Tibial nerve (tissue), 4 donors: ENCODE data around the gene GRM7. TPM values are rescaled to one million over a fixed set of nuclear protein-coding genes. Genes with fewer than 3 reads are reported as not detected.

ENCODE experiments used
- DNase-seq, 2 donors: peaks; one replicate each; pipeline ENCODE4 v3.0.0-alpha.2; 2019; ENCODE audit warnings: low spot score in 2 of 2
- H3K27ac ChIP-seq, 4 donors: fragments of 200-600 bp; sonication (generic) in 3 of 4; one replicate each; pipeline ENCODE4 v1.5.1; 2017 to 2019; ENCODE audit warnings: mild to moderate bottlenecking in 1 of 4
- H3K27me3 ChIP-seq, 2 donors: fragments of 200-600 bp; sonication (generic) in 1 of 2; one replicate each; pipeline versions ENCODE4 v1.5.1 to v1.6.0; 2017 to 2019
- H3K36me3 ChIP-seq, 3 donors: fragments of 200-600 bp; sonication (generic); one replicate each; pipeline ENCODE4 v1.5.1; 2018 to 2019
- H3K4me1 ChIP-seq, 4 donors: fragments of 200-600 bp; sonication (generic) in 3 of 4; one replicate each; pipeline ENCODE4 v1.5.1; 2017 to 2019
- H3K4me3 ChIP-seq, 4 donors: fragments of 200-600 bp; sonication (generic) in 3 of 4; one replicate each; pipeline ENCODE4 v1.5.1; 2017 to 2019; ENCODE audit warnings: mild to moderate bottlenecking in 1 of 4, moderate library complexity in 1 of 4
- H3K9me3 ChIP-seq, 4 donors: fragments of 200-600 bp; sonication (generic) in 3 of 4; one replicate each; pipeline ENCODE4 v1.5.1; 2017 to 2019
- EP300 ChIP-seq, 2 donors: sonication (generic); formaldehyde crosslinking; IDR thresholded peaks; one replicate each; pipeline ENCODE4 v1.6.1; 2017; ENCODE audit warnings: antibody characterized with exemption in 2 of 2, mild to moderate bottlenecking in 1 of 2
- POLR2A ChIP-seq, 2 donors: fragments of 450-650 bp; IDR thresholded peaks; one replicate each; pipeline ENCODE4 v1.6.1; 2017; ENCODE audit warnings: antibody characterized with exemption in 2 of 2, mild to moderate bottlenecking in 2 of 2, moderate library complexity in 2 of 2
- WGBS, 2 donors: methylation state at CpG; one replicate each; pipeline ENCODE4 v1.1.5; 2018; 5-methylcytosine and 5-hydroxymethylcytosine counted together
- total RNA-seq, 4 donors: library from RNA; depleted of rRNA; stranded (reverse); fragments of >200 nt; gene quantifications; one replicate each; pipeline ENCODE4 v1.1.0, GENCODE V29; 2016
- TF ChIP-seq, protein P1 (sequence below), 5 experiments: fragments of 200-600 bp in 3 of 5; fragments of 450-650 bp in 2 of 5; sonication (generic) in 3 of 5; IDR thresholded peaks; one replicate each; pipeline ENCODE4 v1.5.1; 2016 to 2019; ENCODE audit warnings: antibody characterized with exemption in 5 of 5, mild to moderate bottlenecking in 3 of 5, moderate library complexity in 2 of 5

The GRM7 gene
- total RNA-seq, 4 donors from 2014 or later: 0.22 to 0.84 TPM; not detected in 2

GRCh38 chr3:7620401-7620800, 759.5 kb downstream of the GRM7 start:
- no peak for DNase-seq
- Histone ChIP-seq H3K4me3 (no peak overlapping the region), H3K27ac (no peak overlapping the region), H3K36me3 (no peaks in the 10 kb centered on the region), H3K4me1 (no peaks in the 10 kb centered on the region), H3K27me3 (no peaks in the 10 kb centered on the region), H3K9me3 (no peaks in the 10 kb centered on the region)
- no peak for TF ChIP-seq EP300 (IDR thresholded peaks at IDR 0.05)
- TF ChIP-seq POLR2A (IDR thresholded peaks at IDR 0.05): no peak
- TF ChIP-seq, protein P1, sequence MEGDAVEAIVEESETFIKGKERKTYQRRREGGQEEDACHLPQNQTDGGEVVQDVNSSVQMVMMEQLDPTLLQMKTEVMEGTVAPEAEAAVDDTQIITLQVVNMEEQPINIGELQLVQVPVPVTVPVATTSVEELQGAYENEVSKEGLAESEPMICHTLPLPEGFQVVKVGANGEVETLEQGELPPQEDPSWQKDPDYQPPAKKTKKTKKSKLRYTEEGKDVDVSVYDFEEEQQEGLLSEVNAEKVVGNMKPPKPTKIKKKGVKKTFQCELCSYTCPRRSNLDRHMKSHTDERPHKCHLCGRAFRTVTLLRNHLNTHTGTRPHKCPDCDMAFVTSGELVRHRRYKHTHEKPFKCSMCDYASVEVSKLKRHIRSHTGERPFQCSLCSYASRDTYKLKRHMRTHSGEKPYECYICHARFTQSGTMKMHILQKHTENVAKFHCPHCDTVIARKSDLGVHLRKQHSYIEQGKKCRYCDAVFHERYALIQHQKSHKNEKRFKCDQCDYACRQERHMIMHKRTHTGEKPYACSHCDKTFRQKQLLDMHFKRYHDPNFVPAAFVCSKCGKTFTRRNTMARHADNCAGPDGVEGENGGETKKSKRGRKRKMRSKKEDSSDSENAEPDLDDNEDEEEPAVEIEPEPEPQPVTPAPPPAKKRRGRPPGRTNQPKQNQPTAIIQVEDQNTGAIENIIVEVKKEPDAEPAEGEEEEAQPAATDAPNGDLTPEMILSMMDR (IDR thresholded peaks at IDR 0.05): no peak
- WGBS, 2 donors: 93 to 96% methylated on average over 1 of the region's 1 CpG

GRCh38 chr3:7621046-7621630, 760.2 kb downstream of the GRM7 start:
- H3K27ac ChIP-seq: no peak overlapping the region

GRCh38 chr3:7621651-7622050, 760.7 kb downstream of the GRM7 start:
- WGBS, 2 donors: 80 to 90% methylated on average over 3 of the region's 3 CpGs
- no peak for TF ChIP-seq EP300 (IDR thresholded peaks at IDR 0.05)
- TF ChIP-seq, protein P1 (IDR thresholded peaks at IDR 0.05): no peak

More at GRCh38 chr3:7621046-7621630, 760.2 kb downstream of the GRM7 start:
- WGBS, 2 donors: 77 to 78% methylated on average over 7 of the region's 7 CpGs
- TF ChIP-seq, protein P1 (IDR thresholded peaks at IDR 0.05): no peak
- TF ChIP-seq EP300 (IDR thresholded peaks at IDR 0.05) (no peak), POLR2A (IDR thresholded peaks at IDR 0.05) (no peak)
- Histone ChIP-seq H3K36me3 (no peaks in the 10 kb centered on the region), H3K4me1 (no peaks in the 10 kb centered on the region), H3K27me3 (no peaks in the 10 kb centered on the region), H3K4me3 (no peak overlapping the region), H3K9me3 (no peaks in the 10 kb centered on the region)
- DNase-seq: no peak

GRCh38 chr3:7625021-7625420, 764.1 kb downstream of the GRM7 start:
- Histone ChIP-seq H3K4me3 (no peak overlapping the region), H3K4me1 (no peaks in the 10 kb centered on the region), H3K27ac (no peak overlapping the region), H3K27me3 (no peaks in the 10 kb centered on the region), H3K36me3 (no peaks in the 10 kb centered on the region), H3K9me3 (no peaks in the 10 kb centered on the region)
- 68 to 70% methylated on average over 6 of the region's 6 CpGs for WGBS, 2 donors
- no peak for DNase-seq
- TF ChIP-seq EP300 (IDR thresholded peaks at IDR 0.05) (no peak), POLR2A (IDR thresholded peaks at IDR 0.05) (no peak)
- TF ChIP-seq, protein P1 (IDR thresholded peaks at IDR 0.05): no peak

More at GRCh38 chr3:7621651-7622050, 760.7 kb downstream of the GRM7 start:
- Histone ChIP-seq H3K36me3 (no peaks in the 10 kb centered on the region), H3K4me1 (no peaks in the 10 kb centered on the region), H3K9me3 (no peaks in the 10 kb centered on the region), H3K4me3 (no peak overlapping the region), H3K27ac (no peak overlapping the region), H3K27me3 (no peaks in the 10 kb centered on the region)
- DNase-seq: no peak

DNA sequence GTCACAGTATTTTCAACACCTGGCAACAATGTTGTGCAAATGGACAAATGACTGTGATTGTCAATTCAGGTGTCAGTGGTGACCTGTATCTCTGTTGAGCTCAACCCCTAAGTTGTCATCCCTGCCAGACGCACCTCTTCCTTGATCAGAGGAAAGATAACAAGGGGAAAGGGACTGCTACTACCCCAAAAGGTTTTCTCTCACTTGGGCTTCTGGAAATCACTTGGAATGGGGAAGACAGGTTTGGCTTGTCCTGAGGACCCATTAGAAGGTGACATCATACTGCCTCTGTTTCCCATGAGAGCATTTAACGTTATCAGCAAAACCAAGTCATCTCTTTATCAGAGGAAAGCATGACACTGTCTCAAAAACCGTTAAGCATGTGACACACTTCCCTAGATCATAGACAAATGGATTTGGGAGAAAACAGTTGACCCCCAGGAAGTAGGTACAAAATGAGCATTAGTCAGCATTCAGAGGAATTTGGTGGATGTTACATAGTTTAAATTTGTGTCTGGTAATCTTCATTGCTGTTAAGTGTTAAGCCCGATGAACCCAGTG, 769.5 kb downstream of the GRM7 start:
- no peaks in the 10 kb centered on the region for H3K27me3 ChIP-seq
- H3K4me1 ChIP-seq: no peaks in the 10 kb centered on the region
- no peak overlapping the region for H3K4me3 ChIP-seq
- 46% methylated on average over 4 of the region's 4 CpGs for WGBS, 2 donors
- TF ChIP-seq, protein P1 (IDR thresholded peaks at IDR 0.05): no peak
- TF ChIP-seq EP300 (IDR thresholded peaks at IDR 0.05) (no peak), POLR2A (IDR thresholded peaks at IDR 0.05) (no peak)
- no peaks in the 10 kb centered on the region for H3K9me3 ChIP-seq
- DNase-seq: no peak
- no peak overlapping the region for H3K27ac ChIP-seq
- H3K36me3 ChIP-seq: no peaks in the 10 kb centered on the region
